ENCODE results near the gene MAN2C1.
A peak's percentile ranks its signal among the peaks of the same experiment; 100 is the strongest.
"Not testable (repeated sequence)": the region's sequence is repeated elsewhere in the genome, so short reads cannot be mapped to it uniquely, and the experiment has no call there.

Gene MAN2C1

DNA sequence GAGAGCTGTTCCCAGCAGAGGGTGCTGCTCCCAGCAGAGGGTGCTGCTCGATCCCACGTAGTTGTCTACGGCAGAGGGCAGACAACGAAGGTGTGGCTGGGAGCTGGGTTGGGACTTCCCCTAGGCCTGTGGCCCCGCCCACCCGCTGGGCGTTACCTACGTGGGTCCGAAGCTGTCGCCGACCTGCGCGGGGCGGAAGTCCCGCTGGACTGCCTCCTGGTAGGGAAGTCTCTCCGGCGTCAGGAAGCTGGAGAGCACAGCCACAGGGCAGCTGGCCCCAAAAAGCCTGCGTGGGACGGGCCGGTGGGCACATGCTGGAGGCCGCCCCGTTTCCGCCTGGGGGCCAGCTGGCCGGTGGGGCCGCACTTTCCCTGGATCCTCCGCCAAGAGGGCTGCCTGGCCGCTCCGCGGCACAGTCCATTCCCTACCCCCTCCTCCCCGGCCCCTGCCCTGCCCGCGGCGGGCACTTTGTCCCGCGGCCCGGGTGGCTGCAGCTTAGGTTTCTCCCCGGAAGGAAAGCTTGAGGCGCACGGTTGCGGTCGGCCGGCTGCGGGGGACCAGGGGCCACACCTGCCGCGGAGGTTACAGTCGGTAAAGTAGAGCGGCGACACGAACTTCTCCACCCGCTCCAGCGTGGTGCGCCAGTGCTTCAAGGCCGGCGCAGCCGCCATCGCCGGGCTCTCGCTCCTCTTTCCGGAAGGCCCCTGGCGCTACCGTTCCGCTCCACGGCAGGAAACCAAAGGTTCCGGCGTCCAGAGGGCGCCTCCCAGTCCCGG, at the start of gene MAN2C1:
Gene MAN2C1, minus strand, starts transcription at position 695 of the 776 bp plus-strand sequence. Its CDS starts 24 bp downstream, at position 671.
- DNase-seq = peak; percentile 96 to 99

DNA sequence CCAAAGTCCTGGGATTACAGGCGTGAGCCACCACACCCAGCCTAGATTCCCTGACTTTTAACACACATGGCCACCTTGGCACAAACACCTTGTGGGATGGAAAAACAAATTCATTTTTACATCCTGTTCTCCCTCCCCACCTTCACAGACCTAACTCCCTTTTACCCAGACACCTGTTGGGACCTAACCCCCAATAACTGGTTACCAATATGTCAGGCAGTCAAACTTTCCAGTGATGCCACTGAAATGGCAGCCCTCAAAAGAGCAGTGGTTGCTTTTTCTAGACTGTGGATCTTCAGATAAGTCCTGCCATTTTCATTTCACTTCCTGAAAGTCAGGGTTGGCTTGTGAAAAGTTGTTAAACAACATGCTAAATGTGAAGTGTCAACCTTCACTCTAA, 48.2 kb upstream of the MAN2C1 start:
- no peak for DNase-seq

DNA sequence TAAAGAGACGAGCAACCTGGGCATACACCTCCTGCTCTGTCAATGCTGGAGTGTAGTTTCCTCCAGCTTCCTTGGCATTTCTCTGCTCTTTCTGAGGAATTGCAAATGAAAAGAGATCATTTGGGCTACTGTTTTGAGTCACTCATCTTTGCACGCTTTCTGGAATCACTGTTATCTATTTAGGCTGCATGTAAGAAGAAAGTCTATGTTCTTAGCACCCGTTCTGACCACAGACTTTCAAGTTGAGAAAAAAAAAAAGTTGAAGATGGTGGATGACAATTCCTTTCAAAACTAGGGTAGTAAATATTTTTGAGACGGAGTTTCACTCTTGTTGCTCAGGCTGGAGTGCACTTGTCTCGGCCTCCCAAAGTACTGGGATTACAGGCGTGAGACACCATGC, 41.8 kb upstream of the MAN2C1 start:
- no peak for DNase-seq

DNA sequence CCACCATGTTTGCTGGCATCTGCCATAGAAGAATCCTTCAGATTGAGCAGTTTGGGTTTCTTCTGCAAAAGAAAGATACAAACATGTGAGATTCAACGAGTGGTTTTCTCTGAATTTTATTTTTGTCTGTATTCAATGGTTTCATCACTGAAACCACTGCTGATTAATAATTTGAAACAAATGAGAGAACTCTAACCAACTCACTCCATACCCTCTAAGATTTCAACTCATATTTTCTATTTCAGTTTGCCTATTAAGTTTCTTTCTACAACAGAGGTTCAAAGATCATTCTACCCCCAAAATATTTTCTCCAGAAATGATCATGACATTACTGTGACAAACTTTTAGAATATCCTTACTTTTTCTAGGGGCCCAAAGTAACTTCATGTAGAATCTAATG, 38.7 kb upstream of the MAN2C1 start:
- DNase-seq = no peak

DNA sequence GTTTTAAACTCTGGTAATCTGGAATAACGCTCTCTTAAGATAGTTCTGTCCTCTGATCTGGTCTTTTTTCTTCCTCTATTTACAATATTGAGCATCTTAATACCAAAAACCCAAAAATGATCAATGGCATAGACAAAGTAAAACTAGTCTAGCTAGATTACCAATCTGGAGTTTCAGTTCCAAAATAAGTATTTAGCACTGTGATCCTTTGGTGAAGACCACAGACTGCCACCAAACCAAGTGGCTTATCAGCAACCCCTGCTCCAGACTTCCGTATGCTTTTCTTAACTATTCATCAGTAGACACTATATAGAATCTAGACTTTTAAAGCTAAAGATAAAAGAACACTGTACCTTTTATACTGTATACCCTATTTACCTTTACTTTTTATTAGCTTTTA, 35.5 kb upstream of the MAN2C1 start:
- no peak for DNase-seq

DNA sequence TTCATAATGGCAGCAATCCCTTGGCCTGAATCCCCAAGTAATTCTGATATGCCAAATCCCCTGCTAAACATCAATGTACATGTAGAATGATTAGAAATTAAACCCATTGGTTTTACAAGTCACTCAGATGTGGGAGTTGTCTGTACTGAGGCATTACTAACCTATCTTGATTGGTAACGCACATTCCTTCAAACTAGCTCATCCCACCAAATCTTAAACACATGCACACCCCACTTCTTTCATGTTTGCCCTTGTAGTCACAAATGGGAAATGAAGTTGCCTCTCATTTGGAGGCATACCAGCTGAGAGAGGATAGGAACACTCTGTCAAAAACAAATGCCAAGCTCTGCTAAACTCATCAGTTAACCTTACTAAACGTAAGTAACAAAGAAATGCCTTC, 29.1 kb upstream of the MAN2C1 start:
- DNase-seq = no peak

DNA sequence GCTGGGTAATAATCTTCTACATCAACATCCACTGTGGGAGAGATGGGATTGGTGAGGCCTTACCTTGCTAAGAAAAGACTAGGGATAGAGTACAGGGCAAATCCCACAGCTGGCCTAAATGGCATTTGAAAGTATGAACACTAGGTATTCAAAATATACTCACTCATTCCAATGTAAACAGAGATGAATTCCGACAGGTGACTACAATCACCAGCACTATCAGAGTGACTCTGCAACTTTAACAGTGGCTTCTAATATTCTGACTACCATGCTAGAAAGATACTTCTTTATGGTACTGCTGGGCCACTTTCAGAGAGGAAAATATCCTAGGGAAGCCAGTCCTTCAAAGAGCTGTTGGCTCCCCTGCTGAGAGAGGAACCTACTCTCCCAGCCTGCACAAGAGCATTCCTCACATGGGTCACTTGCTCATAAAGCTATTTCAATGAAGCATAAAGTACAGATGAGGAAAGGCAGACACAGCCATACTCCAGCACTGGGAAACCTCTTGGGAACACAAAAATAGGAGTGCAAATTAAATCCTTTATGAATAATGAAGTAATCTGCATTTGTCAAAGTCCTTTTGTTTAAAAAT, 21.5 kb upstream of the MAN2C1 start:
- no peak for DNase-seq

DNA sequence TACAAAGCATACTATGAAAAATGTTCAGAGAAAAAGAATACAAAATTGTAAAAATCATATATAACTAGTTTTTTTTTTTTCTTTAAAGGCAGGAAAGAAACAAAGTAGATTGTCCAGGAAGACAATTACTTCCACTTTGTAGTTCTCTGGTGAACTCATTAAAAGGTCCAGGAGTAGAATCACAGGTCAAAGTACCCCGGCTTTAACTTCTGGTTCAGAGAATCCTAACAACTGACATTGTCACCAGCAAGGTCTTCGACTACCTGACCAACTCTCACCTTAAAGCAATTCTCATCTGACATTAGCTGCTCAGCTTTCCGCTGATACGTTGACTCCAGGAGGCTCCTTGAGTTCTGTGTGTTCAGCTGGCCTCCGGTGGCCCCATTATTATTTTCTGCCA, 15.6 kb upstream of the MAN2C1 start:
- DNase-seq = not testable (repeated sequence)

DNA sequence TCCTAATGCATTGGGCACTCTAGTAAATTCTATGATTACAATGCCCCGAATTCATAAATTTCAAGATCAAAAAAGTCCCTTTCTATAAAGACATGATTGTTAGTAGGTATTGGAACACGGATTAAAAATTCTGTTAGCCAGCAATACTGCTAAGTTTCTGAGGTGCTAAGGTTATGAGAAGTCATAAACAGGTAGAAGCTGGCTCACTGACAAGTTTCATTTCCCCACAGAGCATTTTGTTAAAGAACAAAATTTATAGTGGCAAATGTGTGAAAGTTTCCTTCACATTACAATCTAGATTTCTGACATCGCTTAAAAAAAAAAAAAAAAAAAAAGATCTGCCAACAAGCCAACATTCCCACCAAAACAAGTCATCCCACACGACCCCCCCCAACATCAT, 12.4 kb upstream of the MAN2C1 start:
- DNase-seq = no peak

DNA sequence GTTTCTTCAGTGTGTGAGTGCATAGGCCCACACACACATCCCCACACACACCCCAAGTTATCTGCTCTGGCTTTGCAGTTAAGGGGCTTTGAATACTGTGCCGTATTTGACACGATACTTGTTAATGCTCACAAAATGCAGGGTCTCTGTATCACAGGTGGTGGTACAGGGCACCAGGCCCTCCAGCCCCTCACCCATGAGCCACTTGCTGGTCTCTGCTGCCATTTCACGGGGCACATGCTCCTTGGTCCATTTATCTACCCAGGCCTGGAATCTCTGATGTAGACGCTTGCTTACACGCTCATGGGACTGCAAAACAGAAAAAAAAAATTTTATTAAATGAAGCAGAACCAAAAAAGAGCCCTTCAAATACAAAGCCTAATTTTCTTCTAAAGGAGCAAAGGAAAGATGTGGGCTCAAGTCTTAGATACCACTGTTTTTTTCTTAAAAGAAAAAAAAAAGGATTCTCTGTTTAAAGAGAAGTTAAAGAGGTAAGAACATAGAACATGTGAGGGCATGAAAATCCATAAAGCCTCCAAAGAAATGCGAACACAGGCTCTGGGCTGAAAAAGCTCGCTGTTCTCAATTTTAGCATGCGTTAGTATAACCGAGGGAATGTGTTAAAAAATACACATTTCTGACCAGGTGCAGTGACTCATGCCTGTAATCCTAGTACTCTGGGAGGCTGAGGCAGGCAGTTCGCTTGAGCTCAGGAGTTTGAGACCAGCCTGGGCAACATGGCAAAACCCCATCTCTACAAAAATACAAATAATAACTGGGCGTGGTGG, 3.7 kb upstream of the MAN2C1 start:
- no peak for DNase-seq

DNA sequence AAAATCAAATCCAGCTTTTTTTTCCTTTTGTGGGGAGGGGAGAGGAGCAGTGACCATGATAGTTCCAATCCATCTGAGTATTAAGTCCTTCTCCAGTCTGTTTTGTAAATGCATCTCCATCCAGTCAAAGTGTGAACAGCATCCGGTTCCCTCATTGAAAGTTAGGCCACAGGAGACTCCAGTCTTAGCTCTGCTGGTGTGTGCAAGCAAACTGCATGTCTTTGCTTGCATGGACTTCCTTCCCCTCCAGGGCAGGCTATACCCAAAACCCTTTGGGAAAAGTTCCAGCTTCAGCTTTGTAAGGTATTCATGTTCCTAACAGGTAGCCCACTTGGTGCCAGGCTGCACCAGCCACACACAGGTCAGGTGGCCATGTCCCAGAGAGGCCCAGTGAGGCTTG, 3.1 kb upstream of the MAN2C1 start:
- DNase-seq = no peak

DNA sequence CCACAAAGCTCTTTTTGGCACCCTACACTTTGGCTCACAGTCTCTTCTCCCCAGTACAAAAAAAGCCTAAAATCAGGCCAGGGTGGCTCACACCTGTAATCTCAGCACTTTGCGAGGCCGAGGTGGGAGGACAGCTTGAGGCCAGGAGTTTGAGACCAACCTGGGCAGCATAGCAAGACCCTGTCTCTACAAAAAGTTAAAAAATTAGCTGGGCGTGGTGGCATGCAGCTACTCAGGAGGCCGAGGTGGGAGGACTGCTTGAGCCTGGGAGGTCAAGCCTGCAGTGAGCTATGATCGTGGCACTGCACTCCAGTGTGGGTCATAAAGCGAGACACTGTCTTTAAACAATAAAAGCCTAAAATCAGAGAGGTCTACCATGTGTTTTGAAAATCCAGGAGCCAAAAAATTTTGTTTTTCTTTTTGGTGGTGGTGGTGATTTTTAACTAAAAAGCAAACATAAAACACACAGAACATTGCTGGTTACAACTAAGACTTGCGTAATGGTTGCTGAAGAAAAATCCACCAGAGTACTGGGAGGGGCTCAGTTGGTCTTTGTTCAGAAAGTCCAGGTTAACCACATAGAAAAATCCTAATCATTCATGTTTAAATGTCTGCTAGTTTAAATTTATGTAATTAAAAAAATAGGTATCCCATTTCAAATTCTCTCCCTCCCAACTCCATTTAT, 1.6 kb upstream of the MAN2C1 start:
- no peak for DNase-seq

DNA sequence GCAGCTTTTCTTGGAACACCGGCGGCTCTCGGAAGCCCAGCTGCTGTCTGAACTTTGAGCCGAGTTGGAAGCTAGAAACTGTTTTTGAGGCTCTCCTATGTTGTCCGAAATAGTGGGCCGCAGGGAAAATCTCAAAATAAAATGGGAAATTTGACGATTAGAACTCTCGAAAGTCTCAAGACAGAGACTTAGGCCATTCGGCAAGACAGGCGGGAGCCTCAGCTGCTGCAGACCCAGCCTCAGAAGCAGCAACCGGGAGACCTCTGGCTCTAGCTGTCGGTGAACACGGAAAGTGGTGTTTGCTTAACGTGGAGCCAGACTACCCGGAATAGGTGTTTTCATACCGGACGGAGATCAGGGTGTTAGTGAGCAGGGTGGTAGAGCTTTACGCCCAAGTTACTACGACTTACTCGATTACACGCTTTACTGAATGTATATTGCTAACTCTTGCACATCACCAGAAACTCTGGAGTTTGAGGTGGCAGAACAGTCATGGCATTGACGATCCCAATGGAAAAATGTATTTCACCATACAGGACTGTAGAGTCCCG, 357 bp upstream of the MAN2C1 start:
- DNase-seq = no peak

DNA sequence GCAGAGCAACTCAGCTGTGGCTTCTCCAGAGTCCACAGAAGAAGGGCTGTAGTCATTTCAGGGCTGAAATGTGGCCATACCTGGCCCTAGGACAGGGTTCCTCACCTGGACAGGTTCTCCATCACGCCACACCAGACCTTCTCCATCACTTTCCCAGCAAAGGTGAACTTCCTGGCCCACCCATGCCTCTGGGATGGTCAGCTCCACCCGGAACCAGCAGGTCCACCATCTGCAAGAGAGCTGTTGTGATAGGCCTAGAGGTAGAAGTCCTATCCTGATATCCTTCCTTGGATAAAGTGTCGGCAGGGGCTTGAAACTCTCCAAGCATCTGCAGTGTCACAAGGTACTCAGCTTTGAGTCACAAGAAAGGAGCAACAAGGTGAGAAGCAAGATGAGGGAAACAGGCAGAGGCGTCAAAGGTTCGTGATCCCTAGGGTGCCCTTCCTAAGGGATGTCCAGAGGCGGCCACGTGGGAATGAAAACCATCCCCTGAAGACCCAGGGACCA, 948 bp downstream of the MAN2C1 start:
- no peak for DNase-seq

DNA sequence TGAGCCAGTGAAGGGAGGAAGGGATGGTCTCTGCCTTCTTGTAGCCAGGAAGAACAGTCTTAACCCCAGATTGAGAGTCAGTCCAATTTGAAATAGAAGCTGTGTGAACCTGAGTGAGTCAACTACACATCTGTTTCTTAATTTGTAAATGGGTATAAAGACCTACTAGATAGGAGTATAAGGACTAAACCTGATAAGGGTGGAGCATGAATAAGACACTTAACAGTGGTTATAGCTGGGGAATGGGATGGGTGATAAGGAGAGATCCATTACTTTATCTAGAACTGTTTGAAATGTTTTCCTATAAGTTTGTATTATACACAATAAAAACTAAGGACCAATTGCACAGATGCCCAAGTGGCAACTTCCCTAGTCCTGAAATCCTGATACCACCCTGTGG, 1.4 kb downstream of the MAN2C1 start:
- DNase-seq = no peak

DNA sequence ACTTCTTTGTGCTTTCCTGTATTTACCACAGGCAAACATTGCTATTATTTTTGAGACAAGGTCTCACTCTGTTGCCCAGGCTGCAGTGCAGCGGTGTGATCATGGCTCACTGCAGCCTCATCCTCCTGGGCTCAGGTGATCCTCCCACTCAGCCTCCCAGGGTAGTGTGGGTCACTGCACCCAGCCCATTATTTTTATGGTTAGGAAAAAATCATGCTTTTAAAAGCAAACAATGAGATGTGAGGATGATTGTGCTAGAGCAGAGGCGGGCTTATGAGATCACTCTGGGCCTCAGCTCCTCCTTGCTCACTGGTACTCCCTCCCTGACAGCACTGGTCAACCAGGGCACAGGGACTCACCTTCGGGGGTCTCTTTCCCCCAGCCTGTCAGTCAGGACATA, 2.2 kb downstream of the MAN2C1 start:
- no peak for DNase-seq

DNA sequence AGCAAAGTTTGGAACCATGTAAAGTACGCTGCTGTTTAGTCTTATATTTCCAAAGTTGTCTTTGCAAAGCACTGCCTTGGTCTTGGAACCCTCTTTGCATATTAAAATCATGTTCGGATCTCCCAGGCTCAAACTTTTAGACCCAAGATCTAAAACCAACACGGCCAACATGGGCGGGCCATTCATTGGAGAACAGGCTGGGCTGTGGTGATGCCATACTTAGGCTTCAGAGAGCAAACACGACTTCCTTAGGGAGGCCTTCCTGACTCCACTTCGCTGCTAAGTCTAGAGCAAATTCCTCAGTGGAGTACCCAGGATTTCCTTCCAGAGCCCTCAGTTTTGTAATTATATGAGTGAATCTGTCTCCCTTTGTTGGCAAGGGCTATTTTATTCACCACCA, 3.5 kb downstream of the MAN2C1 start:
- no peak for DNase-seq

DNA sequence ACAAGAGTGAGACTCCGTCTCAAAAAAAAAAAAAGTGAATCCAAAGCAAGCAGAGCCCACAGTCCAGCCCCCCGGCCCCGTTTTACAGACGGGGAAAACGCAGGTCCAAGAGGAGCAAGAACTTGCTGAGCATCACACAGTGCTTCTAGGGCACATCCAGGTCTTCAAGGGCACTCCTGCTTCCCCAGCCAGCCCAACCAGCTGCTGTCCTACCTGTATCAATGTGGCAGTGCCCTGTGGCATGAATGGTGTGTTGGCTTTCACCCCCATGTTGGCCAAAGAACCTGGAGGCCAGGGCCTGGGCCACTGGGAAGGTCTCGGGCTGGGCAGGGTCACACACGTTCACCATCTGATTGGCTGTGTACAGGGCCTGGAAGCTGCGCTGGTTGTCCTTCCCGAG, 4.6 kb downstream of the MAN2C1 start:
- DNase-seq = no peak

DNA sequence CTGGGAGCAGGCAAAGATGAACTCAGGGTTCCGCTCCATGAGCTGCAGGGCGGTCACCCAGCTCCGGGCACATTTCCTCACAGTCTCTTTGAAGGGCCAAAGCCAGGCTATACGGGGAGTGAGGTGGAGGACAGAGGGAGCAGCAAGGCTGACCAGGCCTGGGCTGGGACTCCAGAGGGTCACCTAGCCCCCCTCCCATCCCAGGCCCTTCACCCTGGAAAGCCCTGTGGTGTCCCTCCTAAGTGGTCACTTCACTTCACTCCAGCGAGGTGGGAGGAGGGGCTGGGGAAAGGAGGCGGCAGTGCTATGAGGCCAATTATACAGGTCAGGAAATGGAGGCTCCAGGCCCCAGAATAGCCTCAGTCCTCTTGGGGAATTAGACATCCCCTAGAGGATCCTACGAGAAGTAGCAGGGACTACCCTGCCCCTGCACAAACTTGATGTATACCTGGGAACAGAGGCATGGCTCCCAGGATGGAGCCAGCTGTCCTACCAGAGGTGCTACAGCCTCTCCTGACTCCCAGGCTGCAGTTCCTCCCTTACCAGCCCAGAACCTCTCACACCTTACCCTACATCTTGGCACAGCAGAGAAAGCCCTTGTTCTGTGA, 5.7 kb downstream of the MAN2C1 start:
- DNase-seq = no peak

DNA sequence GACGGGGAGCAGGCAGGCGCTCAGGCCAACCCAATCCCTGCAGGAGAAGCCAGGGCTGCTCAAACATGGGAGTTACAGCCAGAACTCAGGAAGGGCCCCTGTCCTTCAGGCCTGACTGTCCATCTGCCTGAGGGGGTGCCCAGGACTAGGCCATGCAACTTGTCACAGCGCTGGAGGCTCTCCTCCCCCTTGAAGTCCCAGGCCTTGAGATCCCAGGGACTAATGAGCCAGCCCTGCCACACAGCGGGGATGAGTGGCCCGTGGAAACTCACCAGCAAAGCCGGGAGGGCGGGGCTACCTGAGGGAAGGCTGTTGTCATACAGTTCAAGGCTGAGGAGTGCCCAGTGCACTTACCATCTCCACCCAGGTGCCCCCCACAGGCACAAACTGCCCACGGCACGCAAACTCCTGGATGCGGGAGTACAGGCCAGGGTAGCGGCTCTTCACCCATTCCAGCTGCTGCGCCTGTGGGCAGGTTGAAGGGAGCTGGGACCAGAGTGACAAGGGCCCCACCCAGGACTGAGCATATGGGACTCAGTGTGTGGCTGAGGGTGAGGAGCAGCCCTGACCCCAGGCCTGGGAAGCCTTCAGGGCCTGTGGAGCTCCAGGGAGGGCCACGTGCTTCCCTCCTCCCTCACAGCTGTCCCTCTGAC, 6.3 kb downstream of the MAN2C1 start:
- DNase-seq = no peak

DNA sequence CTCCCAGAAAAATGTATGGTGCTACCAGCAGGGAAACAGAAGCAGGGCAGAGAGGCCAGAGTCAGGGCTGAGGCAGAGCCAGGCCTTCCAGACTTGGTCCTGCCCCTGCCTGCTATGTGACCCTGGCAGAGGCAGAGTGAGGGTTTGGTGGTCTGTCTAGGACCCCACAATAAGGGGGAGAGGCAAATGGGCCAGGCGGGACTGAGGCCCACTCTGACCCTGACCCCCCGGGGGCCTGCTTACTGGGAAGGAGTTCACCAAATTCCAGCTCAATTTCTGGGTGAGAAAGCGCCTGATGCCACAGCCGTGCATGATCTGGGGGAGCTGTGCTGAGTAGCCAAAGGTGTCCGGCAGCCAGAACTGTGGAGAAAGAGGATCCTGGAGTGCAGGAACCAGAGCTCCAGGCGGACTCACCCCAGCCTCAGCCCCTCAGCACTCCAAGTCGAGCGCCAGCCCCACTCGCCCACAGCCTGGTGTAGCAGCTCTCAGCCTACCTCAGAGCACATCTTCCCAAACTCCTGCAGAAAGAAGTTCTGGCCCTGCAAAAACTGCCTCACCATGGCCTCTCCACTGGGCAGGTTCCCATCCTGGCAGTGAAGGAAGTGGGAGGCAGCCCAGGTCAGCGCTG, 6.9 kb downstream of the MAN2C1 start:
- no peak for DNase-seq
